ENCODE results near the gene IKBIP.
A peak's percentile ranks its signal among the peaks of the same experiment; 100 is the strongest.

Gene IKBIP, protein sequence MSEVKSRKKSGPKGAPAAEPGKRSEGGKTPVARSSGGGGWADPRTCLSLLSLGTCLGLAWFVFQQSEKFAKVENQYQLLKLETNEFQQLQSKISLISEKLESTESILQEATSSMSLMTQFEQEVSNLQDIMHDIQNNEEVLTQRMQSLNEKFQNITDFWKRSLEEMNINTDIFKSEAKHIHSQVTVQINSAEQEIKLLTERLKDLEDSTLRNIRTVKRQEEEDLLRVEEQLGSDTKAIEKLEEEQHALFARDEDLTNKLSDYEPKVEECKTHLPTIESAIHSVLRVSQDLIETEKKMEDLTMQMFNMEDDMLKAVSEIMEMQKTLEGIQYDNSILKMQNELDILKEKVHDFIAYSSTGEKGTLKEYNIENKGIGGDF

DNA sequence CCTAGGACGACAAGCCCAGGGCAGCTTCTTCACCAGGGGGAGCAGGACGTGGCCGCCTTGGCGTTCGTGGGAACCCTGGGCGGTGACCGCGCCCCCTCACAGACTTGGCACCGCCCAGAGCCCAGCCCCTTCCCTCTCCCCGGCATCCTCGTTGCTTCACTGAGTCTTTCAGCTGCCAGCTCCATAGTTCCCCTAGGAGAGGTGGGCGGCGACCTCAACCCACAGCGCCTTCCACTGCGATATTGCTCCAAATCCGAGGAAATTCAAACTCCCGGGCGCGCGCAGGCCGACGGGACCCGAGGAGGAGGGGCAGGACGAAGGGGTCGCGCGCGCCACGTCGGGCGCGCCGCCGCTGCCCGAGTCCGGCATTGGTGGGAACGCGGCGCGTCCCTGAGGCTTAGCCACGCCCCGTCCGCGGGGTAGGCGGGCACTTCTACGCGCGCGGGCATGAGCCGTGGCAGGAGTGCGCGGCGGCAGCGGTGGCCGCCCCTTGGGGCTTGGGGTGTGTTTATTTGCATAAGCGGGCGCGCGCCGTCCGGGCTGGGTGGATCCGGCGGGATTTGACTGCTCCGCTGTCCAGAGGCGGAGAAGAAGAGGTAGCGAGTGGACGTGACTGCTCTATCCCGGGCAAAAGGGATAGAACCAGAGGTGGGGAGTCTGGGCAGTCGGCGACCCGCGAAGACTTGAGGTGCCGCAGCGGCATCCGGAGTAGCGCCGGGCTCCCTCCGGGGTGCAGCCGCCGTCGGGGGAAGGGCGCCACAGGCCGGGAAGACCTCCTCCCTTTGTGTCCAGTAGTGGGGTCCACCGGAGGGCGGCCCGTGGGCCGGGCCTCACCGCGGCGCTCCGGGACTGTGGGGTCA, at the start of gene IKBIP, which contains the start of gene APAF1:
IKBIP (minus strand) TSS at position 77 of the 860 bp plus-strand sequence. CDS start 87 bp downstream, outside the sequence.
APAF1 (plus strand) TSS at position 579 of the 860 bp plus-strand sequence. CDS start 3,070 bp downstream, outside the sequence.
- peak within 1 kb of the TSS; percentile 92 for H3K27ac Mint-ChIP-seq
- H3K36me3 Mint-ChIP-seq, result peaks cover 54% of the 10 kb centered on the region
- DNase-seq (ENCODE audit: low spot score in 2 of 2), result peak; percentile 93 to 98
- peak within 1 kb of the TSS; percentile 96 for H3K4me3 Mint-ChIP-seq
- ATAC-seq, result peak; percentile 94
- no peaks in the 10 kb centered on the region for H3K9me3 Mint-ChIP-seq
- peaks cover 7% of the 10 kb centered on the region for H3K4me1 Mint-ChIP-seq

DNA sequence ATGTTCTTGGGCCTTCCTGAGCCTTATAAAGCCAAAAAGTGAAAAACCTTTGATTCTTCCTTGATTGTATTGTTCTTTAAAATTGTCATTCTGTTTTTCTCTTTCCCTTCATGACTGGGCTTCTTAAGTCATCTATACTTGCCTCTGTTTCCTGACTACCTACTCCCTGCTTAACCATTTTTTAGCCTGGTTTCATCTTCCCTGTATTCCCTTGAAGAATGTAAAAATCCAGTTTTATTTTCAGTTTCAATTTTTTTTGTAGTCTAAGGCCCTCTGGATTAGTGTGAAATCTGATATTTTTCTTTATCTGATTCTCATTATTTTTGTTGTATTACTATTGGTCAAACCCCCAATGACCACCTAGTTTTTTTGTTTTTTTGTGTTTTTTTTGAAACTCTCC, 46.8 kb upstream of the IKBIP start:
- Mint-ChIP-seq H3K27ac (peak overlapping the region; percentile 55), H3K36me3 (peaks cover 70% of the 10 kb centered on the region), H3K9me3 (no peaks in the 10 kb centered on the region), H3K4me1 (peaks cover 20% of the 10 kb centered on the region), H3K4me3 (no peak overlapping the region)
- DNase-seq (ENCODE audit: low spot score in 2 of 2) (no peak), ATAC-seq (no peak)

DNA sequence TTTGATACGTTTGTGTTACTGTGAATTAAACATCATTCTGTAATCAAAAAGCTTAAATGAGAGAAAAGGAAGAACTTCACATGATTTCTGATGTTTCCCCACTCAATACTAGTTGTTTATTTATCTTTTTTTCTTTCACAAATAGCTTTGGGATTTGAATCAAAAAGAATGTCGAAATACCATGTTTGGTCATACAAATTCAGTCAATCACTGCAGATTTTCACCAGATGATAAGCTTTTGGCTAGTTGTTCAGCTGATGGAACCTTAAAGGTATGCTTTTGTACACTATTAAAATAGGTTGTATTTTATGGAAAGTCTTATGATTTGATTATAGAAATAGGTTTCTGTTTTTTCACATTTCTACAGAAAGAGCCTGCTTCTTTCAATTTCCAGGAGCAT, 42.0 kb upstream of the IKBIP start:
- DNase-seq (ENCODE audit: low spot score in 2 of 2), result no peak
- Mint-ChIP-seq H3K4me3 (no peak overlapping the region), H3K9me3 (no peaks in the 10 kb centered on the region), H3K27ac (no peak overlapping the region), H3K4me1 (peaks cover 7% of the 10 kb centered on the region), H3K36me3 (peaks cover 94% of the 10 kb centered on the region)
- ATAC-seq, result no peak

DNA sequence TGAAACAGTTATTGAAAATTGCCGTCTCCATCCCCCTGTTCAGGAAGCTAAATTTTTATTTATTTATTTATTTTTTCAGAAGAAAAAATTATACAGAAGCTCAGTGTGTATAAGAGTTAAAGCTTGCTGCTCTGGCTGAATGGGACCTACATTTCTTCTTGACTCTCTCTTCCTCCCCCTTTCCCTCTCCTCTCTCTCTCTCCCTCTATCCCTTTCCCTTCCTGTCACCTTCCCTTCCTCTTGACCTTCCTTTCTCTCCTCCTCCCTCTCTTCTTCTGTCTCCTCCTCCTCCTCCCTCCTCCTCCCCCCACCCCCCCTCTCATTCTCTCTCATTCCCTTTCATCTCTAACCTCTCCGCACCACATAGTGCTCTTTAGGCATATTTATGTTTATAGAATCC, 39.6 kb upstream of the IKBIP start:
- Mint-ChIP-seq H3K4me1 (no peaks in the 10 kb centered on the region), H3K27ac (no peak overlapping the region), H3K4me3 (no peak overlapping the region), H3K9me3 (no peaks in the 10 kb centered on the region), H3K36me3 (peaks cover 98% of the 10 kb centered on the region)
- ATAC-seq, result no peak
- no peak for DNase-seq (ENCODE audit: low spot score in 2 of 2)

DNA sequence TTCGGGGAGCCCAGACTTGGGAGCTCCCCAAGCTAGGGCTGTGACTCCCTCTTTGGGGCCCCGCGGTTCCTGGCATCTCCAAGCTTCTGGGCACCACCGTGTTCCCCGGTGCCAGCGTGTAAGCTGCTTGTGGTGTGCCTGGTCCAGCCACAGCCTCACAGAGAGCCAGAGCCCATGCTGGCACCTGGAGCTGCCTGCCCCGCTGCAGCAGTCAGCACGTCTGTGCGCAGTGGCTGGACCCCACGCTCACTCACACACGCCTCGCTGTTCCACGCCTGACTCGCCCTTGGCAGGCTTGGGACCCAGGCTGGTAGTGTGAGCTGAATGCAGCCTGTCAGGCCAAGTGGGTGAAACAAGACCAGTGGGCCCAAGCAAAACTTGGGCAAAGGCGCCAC, 35.0 kb upstream of the IKBIP start:
- Mint-ChIP-seq H3K4me3 (no peak overlapping the region), H3K4me1 (no peaks in the 10 kb centered on the region), H3K9me3 (no peaks in the 10 kb centered on the region), H3K36me3 (peaks cover 70% of the 10 kb centered on the region), H3K27ac (no peak overlapping the region)
- ATAC-seq, result no peak
- DNase-seq (ENCODE audit: low spot score in 2 of 2), result no peak

DNA sequence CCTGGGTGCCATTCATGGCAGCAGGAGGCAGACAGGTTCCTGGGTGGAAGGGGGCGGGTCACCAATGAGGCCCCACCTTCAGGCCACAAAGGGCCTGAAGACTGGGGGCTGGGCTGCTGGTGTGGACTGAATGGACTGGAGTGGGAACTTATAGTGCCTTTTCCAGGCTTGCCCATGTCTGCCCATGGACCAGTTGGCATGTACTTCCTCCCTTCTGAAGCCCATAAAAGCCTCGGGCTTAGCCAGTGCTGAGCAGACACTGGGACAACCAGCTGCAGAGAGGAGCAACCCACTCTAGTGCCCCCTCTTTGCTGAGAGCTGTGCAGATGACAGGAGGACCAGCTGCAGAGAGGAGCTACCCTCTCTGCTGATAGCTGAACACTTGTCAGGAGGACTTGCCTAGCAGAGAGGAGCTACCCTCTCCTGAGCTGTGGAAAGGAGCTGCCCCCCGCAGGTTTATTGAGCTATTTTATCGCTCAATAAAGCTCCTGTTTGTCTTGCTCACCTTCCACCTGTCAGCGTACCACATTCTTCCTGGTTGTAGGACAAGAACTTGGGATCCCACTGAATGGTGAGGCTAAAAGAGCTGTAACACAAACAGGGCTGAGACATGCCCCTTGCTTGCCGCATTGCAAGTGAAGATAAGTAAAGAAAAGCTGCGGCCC, 34.5 kb upstream of the IKBIP start:
- H3K36me3 Mint-ChIP-seq, result peaks cover 70% of the 10 kb centered on the region
- no peaks in the 10 kb centered on the region for H3K9me3 Mint-ChIP-seq
- no peak for ATAC-seq
- H3K4me1 Mint-ChIP-seq, result no peaks in the 10 kb centered on the region
- H3K27ac Mint-ChIP-seq, result no peak overlapping the region
- H3K4me3 Mint-ChIP-seq, result no peak overlapping the region
- DNase-seq (ENCODE audit: low spot score in 2 of 2), result no peak

DNA sequence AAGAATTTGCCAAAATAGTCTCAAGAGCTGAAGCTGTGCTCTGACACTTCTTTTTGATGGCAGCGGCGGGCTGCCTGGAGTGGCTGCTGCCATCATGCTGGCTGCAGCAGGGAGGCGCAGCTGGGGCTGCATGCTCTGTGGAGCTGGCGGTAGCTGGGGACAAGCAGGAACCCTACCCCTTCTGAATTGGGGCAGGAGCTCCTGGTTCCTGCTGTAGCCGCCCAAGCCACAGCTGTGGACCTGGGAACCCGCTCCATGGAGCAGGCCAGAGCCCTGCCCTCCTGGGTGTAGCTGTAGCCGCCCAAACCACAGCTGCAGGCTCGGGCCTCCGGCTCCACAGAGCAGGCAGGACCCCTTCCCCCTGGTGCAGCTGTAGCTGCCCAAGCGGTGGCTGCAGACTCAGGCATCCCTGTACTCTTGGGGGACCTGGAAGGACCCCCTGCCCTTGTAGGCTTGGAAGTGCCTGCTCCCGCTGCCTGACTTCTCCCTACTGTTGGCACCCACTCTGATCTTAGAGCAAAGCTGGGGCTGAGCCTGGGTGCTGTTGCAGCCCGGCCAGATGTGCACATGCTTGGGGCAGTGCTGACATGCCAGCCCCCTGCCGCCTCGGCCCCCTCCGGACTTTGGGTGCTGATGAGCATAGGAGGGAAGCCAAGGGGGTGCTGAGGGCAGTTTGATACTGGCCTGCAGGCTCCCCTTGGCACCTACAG, 33.8 kb upstream of the IKBIP start:
- Mint-ChIP-seq H3K4me1 (no peaks in the 10 kb centered on the region), H3K27ac (no peak overlapping the region), H3K36me3 (peaks cover 69% of the 10 kb centered on the region), H3K4me3 (no peak overlapping the region), H3K9me3 (no peaks in the 10 kb centered on the region)
- ATAC-seq (no peak), DNase-seq (ENCODE audit: low spot score in 2 of 2) (no peak)

DNA sequence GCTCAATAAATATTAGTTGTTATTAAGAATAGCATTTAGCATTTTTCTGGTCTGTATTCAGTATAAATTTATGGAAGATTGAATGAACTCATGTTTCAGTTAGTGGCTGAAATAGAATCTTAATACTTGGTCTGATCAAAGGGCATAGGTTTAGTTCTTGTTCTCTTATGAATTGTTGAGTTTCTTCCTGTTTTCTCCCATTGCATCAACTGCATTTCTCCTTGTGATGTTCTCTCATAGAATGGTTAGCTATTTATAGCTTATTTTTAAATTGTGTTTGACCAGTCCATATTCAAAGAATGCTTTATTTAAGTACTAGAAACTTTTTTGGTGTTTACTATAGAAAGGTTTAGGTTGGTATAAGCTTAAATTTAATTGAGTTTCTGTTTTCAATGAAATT, 30.3 kb upstream of the IKBIP start:
- Mint-ChIP-seq H3K4me1 (peaks cover 4% of the 10 kb centered on the region), H3K9me3 (no peaks in the 10 kb centered on the region), H3K4me3 (no peak overlapping the region), H3K27ac (peak overlapping the region; percentile 27), H3K36me3 (peaks cover 65% of the 10 kb centered on the region)
- DNase-seq (ENCODE audit: low spot score in 2 of 2) (no peak), ATAC-seq (no peak)

DNA sequence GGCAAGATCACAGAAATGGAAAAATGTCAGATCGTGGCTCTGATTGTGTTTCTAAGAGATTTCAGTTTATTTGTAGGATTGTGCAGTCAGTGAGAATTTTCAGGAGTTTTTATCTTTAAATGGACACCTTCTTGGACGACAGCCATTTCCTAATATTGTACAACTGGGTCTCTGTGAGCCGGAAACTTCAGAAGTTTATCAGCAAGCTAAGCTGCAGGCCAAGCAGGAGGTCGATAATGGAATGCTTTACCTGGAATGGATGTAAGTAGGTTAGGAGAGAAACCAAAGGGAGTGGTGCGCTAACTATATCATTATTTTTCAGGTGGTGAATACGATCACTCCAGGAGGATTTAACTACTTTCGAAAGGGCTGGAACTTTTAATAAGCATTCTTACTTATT, 26.9 kb upstream of the IKBIP start:
- Mint-ChIP-seq H3K9me3 (no peaks in the 10 kb centered on the region), H3K36me3 (peaks cover 73% of the 10 kb centered on the region), H3K4me3 (no peak overlapping the region), H3K27ac (no peak overlapping the region), H3K4me1 (peaks cover 12% of the 10 kb centered on the region)
- DNase-seq (ENCODE audit: low spot score in 2 of 2) (no peak), ATAC-seq (no peak)

DNA sequence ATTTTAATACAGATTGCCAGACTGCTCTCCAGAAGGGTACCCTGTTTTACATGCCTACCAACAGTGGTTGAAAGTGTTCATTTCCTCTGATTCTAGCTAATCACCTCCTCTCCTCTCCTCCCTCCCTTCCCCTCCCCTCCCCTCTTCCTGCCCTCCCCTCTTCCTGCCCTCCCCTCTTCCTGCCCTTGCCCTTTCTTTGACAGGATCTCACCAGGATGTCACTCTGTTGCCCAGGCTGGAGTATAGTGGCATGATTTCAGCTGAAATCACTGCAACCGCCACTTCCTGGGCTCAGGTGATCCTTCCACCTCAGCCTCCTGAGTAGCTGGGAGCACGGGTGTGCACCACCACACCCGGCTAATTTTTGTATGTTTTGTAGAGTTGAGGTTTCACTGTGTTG, 25.2 kb upstream of the IKBIP start:
- Mint-ChIP-seq H3K4me3 (no peak overlapping the region), H3K27ac (peak overlapping the region; percentile 67), H3K36me3 (peaks cover 86% of the 10 kb centered on the region), H3K9me3 (no peaks in the 10 kb centered on the region), H3K4me1 (peaks cover 12% of the 10 kb centered on the region)
- ATAC-seq (no peak), DNase-seq (ENCODE audit: low spot score in 2 of 2) (no peak)

DNA sequence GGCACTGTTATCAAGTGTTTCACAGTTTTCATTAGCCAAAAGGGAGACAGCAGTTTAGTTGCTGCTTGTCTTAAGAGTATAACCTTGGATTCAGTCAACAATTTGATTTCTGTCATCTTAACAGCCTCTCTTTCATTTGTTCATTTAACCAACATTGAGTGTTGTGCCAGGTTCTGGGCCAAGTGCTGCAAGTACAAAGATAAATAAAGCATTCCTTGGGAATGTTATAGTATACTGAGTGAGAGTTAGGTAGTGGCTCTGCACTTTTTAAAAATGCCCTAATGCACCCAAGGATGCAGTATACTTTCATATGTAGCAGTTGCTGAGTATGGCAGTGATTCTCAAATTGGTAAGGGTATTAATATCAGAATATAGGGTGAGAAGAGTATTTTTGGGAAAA, 15.9 kb upstream of the IKBIP start:
- H3K27ac Mint-ChIP-seq, result no peak overlapping the region

DNA sequence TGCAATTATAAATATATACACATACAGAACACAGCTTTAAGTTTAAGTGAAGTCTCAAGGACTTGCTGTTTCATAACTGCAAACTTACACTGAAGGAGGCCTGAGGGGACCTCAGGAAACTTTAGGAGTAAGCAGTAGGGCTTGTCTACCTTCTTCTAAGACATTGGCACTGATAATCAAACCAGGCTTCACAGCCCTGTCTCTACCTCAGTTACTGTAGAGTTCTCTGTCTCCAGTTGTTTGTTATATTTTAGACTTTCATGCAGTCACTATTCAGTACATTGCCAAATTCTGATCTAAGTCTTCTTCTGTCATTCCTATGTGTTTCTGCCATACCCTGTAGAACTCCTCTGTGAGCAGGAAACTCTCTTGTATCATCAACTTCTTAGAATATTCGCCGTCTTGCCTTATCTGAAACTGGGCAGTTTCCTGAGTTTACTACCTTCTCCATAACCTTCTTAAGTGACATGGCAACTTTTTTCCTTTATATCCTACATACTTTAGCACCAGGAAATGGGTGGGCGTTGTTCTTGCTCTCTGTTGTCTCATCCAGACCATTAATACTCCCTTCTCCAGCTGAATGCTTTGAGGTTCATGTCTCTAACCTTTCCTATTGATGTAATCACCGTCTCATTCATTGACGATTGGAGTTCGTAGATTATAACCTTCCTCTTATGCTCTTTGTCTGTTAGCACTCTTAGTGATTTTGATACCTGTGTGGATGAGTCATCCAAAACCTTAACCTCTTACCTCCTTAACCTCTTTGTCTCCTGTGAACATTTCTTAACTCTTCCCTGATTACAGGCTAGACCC, 11.9 kb upstream of the IKBIP start:
- peak; percentile 98 for ATAC-seq
- Mint-ChIP-seq H3K36me3 (peaks cover 68% of the 10 kb centered on the region), H3K4me1 (peaks cover 17% of the 10 kb centered on the region), H3K27ac (peak overlapping the region; percentile 0), H3K4me3 (peak overlapping the region; percentile 13), H3K9me3 (no peaks in the 10 kb centered on the region)
- DNase-seq (ENCODE audit: low spot score in 2 of 2), result no peak

More for the DNA sequence above, 15.9 kb upstream of the IKBIP start:
- ATAC-seq, result no peak
- peaks cover 12% of the 10 kb centered on the region for H3K4me1 Mint-ChIP-seq
- no peak for DNase-seq (ENCODE audit: low spot score in 2 of 2)
- H3K4me3 Mint-ChIP-seq, result no peak overlapping the region
- H3K9me3 Mint-ChIP-seq, result no peaks in the 10 kb centered on the region
- peaks cover 81% of the 10 kb centered on the region for H3K36me3 Mint-ChIP-seq

DNA sequence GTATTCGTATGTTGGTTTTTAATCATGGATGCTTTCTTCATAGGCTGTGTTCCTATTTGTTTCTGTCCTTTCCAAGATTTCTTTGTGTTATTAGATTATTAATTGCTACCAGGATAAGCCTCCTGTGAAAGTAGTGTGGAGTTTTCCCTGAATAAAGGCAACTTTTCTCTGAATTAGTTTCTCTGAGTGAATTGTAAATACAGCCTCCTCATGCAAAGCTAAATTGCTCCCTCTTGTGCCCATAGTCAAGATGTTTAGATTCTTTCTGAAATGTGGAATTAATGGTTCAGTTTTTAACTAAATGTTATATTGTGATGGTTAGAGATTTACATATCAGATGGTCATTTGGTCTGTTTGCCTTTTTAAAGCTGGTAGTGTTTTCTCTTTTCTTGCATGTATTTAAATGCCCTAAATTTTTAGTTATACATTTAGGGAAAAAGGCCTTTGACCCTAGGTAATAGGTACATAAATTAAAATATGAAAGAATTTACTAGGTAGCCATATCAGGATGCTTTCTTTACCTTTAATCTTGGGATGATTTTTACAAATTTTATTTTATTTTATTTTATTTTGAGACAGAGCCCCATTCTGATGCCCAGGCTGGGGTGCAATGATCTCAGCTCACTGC, 9.4 kb upstream of the IKBIP start:
- Mint-ChIP-seq H3K9me3 (no peaks in the 10 kb centered on the region), H3K36me3 (peaks cover 68% of the 10 kb centered on the region), H3K4me1 (peaks cover 17% of the 10 kb centered on the region), H3K4me3 (no peak overlapping the region), H3K27ac (no peak overlapping the region)
- DNase-seq (ENCODE audit: low spot score in 2 of 2) (no peak), ATAC-seq (no peak)

DNA sequence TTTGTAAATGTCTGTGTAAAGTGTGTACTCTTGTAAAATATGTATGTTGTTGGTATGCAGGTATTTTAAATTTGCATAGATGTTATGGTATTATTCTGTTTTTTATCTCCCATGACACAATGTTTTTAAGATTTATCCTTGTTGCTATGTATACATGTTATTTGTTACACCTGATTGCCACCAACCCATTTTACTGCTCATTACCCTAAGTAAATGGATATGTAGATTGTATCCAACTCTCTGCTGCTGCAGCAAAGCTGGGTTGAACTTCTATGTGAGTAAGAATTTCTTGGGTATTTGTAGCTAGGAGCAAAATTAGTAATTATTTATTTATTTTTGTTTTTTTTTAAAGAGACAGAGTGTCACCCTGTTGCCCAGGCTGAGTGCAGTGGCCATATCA, 6.7 kb upstream of the IKBIP start:
- Mint-ChIP-seq H3K9me3 (no peaks in the 10 kb centered on the region), H3K36me3 (peaks cover 72% of the 10 kb centered on the region), H3K27ac (no peak overlapping the region), H3K4me3 (no peak overlapping the region), H3K4me1 (peaks cover 12% of the 10 kb centered on the region)
- ATAC-seq (no peak), DNase-seq (ENCODE audit: low spot score in 2 of 2) (no peak)
